DOHH2 (cell line): ENCODE measurements around the gene ZNF335.

ENCODE experiments used
- EZH2phosphoT487 ChIP-seq: fragments of 200-600 bp; sonication (generic); IDR thresholded peaks from 2 replicates; pipeline ENCODE4 v1.6.1; 2017; ENCODE audit warnings: borderline replicate concordance, mild to moderate bottlenecking, antibody characterized with exemption, low read length, moderate library complexity, mixed read lengths
- TF ChIP-seq, protein P1 (sequence below): fragments of 200-600 bp; sonication (generic); IDR thresholded peaks from one replicate; pipeline ENCODE4 v1.5.1; 2014; ENCODE audit warnings: antibody characterized with exemption, mild to moderate bottlenecking, low read depth, low read length; ENCODE audit not compliant: poor library complexity, severe bottlenecking

DNA sequence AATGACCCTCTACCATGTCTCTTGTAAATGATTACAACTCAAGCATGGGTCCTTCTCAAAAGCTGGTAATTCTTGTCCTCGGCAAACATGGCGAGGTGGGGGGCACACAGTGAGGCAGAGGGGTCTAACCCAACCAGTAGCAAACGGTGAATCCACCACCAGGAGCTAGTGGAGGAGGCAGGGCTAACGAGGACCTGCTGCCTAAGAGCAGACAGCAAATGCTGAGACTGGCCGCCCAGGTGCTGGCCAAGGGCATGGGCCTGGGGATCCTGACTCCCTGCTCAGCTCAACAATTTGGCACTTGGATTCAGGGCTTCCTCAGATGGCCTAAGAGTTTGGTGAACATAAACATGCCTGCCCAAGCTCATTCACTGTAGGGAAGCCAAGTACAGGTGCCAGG, 19.1 kb downstream of the ZNF335 start:
- TF ChIP-seq, protein P1, sequence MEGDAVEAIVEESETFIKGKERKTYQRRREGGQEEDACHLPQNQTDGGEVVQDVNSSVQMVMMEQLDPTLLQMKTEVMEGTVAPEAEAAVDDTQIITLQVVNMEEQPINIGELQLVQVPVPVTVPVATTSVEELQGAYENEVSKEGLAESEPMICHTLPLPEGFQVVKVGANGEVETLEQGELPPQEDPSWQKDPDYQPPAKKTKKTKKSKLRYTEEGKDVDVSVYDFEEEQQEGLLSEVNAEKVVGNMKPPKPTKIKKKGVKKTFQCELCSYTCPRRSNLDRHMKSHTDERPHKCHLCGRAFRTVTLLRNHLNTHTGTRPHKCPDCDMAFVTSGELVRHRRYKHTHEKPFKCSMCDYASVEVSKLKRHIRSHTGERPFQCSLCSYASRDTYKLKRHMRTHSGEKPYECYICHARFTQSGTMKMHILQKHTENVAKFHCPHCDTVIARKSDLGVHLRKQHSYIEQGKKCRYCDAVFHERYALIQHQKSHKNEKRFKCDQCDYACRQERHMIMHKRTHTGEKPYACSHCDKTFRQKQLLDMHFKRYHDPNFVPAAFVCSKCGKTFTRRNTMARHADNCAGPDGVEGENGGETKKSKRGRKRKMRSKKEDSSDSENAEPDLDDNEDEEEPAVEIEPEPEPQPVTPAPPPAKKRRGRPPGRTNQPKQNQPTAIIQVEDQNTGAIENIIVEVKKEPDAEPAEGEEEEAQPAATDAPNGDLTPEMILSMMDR = no peak
- TF ChIP-seq EZH2phosphoT487 = no peak
